GM12878 (cell line): Measurements from ENCODE around the gene ANK3. TPM values are rescaled to one million over a fixed set of nuclear protein-coding genes. Genes with fewer than 3 reads are reported as not detected.

Experiments
- ATAC-seq: fragments of 200-7000 bp; cut with Tn5 transposase; 3 replicates; pipeline ENCODE4 v1.9.1; 2020; ENCODE audit warnings: mild to moderate bottlenecking, moderate library complexity
- BruUV-seq: library from RNA; stranded (reverse); fragments of 400-500 nt; replicated peaks from 2 replicates; lab custom pipeline; 2021; lab: Mats Ljungman, UMichigan
- CTCF ChIA-PET: fragments of 300-600 bp; sonication (Branson Sonifier 250); formaldehyde crosslinking; extraction: SDS; loops from one replicate; lab custom pipeline; 2021; ENCODE audit warnings: inconsistent platforms; lab: Yijun Ruan, JAX
- POLR2A ChIA-PET: fragments of 350-600 bp; formaldehyde crosslinking; extraction: SDS; loops from one replicate; lab custom pipeline; 2021; ENCODE audit warnings: inconsistent platforms; lab: Charles Lee
- RAD21 ChIA-PET: fragments of 300-600 bp; sonication (Branson Sonifier 250); formaldehyde crosslinking; loops from one replicate; lab custom pipeline; 2023; ENCODE audit warnings: antibody characterized with exemption; ENCODE audit not compliant: unreplicated experiment; lab: Charles Lee
- SMC1A ChIA-PET: fragments of 300-600 bp; sonication (Branson Sonifier 250); formaldehyde crosslinking; loops from one replicate; lab custom pipeline; 2023; ENCODE audit not compliant: unreplicated experiment, uncharacterized antibody; lab: Charles Lee
- DNase-seq: peaks from one replicate; pipeline ENCODE4 v3.0.0-alpha.2; 2011; ENCODE audit warnings: low read depth, low spot score
- FAIRE-seq: peaks from 3 replicates; lab custom pipeline; 2011; peaks lifted over from hg19 to GRCh38; lab: Jason Lieb, UNC
- H2AFZ ChIP-seq: 2 replicates; pipeline ENCODE4 v1.6.0; 2011; ENCODE audit warnings: low read depth, low read length, control low read depth; ENCODE audit not compliant: control insufficient read depth
- H3K27ac ChIP-seq: 2 replicates; pipeline ENCODE4 v1.5.1; 2011; ENCODE audit warnings: control low read depth; ENCODE audit not compliant: control insufficient read depth, insufficient read depth
- H3K27me3 ChIP-seq, 2 experiments: replicated peaks in 1 of 2; 2 replicates each; pipeline versions ENCODE4 v1.6.0 to v1.6.1; 2011; ENCODE audit warnings: low read length in 1 of 2; ENCODE audit not compliant: control insufficient read depth in 2 of 2, insufficient read depth in 2 of 2
- H3K36me3 ChIP-seq, 2 experiments: 2 replicates each; pipeline ENCODE4 v1.5.1; 2011; ENCODE audit warnings: low read length in 1 of 2; ENCODE audit not compliant: control insufficient read depth in 2 of 2, insufficient read depth in 2 of 2
- H3K4me1 ChIP-seq: 2 replicates; pipeline ENCODE4 v1.6.1; 2011; ENCODE audit warnings: mild to moderate bottlenecking, low read length, moderate library complexity, mixed read lengths; ENCODE audit not compliant: control insufficient read depth, insufficient read depth
- H3K4me2 ChIP-seq: 2 replicates; pipeline ENCODE4 v1.6.0; 2011; ENCODE audit warnings: control low read depth; ENCODE audit not compliant: control insufficient read depth, insufficient read depth
- H3K4me3 ChIP-seq: fragments of 200-600 bp; sonication (generic); 2 replicates; pipeline ENCODE4 v1.5.1; 2016
- H3K79me2 ChIP-seq: 2 replicates; pipeline ENCODE4 v1.6.0; 2011; ENCODE audit warnings: low read length; ENCODE audit not compliant: control insufficient read depth, insufficient read depth
- H3K9ac ChIP-seq: 2 replicates; pipeline ENCODE4 v1.8.0; 2011; ENCODE audit warnings: low read length, control low read depth, mixed read lengths; ENCODE audit not compliant: control insufficient read depth, insufficient read depth
- H3K9me3 ChIP-seq: replicated peaks from 3 replicates; pipeline ENCODE4 v1.5.1; 2011; ENCODE audit warnings: mild to moderate bottlenecking, low read length; ENCODE audit not compliant: control insufficient read depth, insufficient read depth
- H4K20me1 ChIP-seq: 2 replicates; pipeline ENCODE4 v1.6.0; 2011; ENCODE audit not compliant: control insufficient read depth, insufficient read depth
- BACH1 ChIP-seq: fragments of 450-650 bp; IDR thresholded peaks from 2 replicates; pipeline ENCODE4 v1.6.1; 2017; ENCODE audit warnings: mild to moderate bottlenecking, borderline replicate concordance
- CBX5 ChIP-seq: sonication (generic); IDR thresholded peaks from 2 replicates; pipeline ENCODE4 v1.6.1; 2016; ENCODE audit warnings: low read depth, moderate library complexity, mild to moderate bottlenecking, inconsistent platforms
- HDAC2 ChIP-seq: fragments of 200-600 bp; sonication (generic); IDR thresholded peaks from 2 replicates; pipeline ENCODE4 v1.6.1; 2017
- JUND ChIP-seq: IDR thresholded peaks from 2 replicates; pipeline ENCODE4 v1.6.1; 2012; ENCODE audit warnings: low read depth, mild to moderate bottlenecking, low read length, improper control_type of control experiment, moderate library complexity
- NR2C2 ChIP-seq: IDR thresholded peaks from 2 replicates; pipeline ENCODE4 v1.6.1; 2011; ENCODE audit warnings: borderline replicate concordance, low read depth; ENCODE audit not compliant: control insufficient read depth, insufficient read length
- TCF3 ChIP-seq: IDR thresholded peaks from 2 replicates; pipeline ENCODE4 v1.6.1; 2012; ENCODE audit warnings: low read depth, mild to moderate bottlenecking, low read length, borderline replicate concordance; ENCODE audit not compliant: insufficient read depth
- ZBED1 ChIP-seq: IDR thresholded peaks from 2 replicates; pipeline ENCODE4 v1.6.1; 2016; ENCODE audit warnings: borderline replicate concordance
- WGBS: methylation state at CpG from one replicate; pipeline ENCODE4 v1.1.6; 2016; ENCODE audit warnings: low lambda C conversion rate; ENCODE audit not compliant: insufficient replicate concordance, insufficient coverage; ENCODE audit errors: missing lambda C conversion rate; 5-methylcytosine and 5-hydroxymethylcytosine counted together
- in situ Hi-C: fragments of 300-500 bp; cut with MboI; formaldehyde crosslinking; loops from 9 replicates; pipeline ENCODE4 v1.14.3; 2018; ENCODE audit warnings: mixed read lengths
- intact Hi-C: fragments of 100-400 bp; cut with micrococcal nuclease; formaldehyde crosslinking; loops from one replicate; pipeline ENCODE4 v1.14.2; 2022; ENCODE audit not compliant: unreplicated experiment
- polyA plus RNA-seq, 11 experiments: library from polyadenylated mRNA; depleted of rRNA in 4 of 11; unstranded in 6 of 11; stranded (reverse) in 5 of 11; fragments of >200 nt; fragmentation: Nextera tagmentation in 4 of 11; fragmentation: Illumina TruSeq in 1 of 11; extraction: Ambion mirVana in 4 of 11; extraction: Trizol in 1 of 11; gene quantifications; 1 replicate in 1 of 11; 2 replicates in 10 of 11; pipeline versions ENCODE4 v1.2.1 to v1.2.3, GENCODE V29; 2011 to 2016; ENCODE audit warnings: inconsistent platforms in 2 of 11, missing spikeins in 2 of 11, low read depth in 1 of 11
- total RNA-seq, 4 experiments: library from RNA; depleted of rRNA in 3 of 4; stranded (reverse); fragments of >200 nt in 3 of 4; fragmentation: Illumina TruSeq in 1 of 4; extraction: Trizol in 1 of 4; gene quantifications; 2 replicates each; pipeline versions ENCODE4 v1.2.1 to v1.2.3, GENCODE V29; 2013 to 2021

Gene ANK3
- total and polyA plus RNA-seq, 10 of the 15 experiments (the other 5 are each of a cell fraction or from before 2014, with no cell fraction given), result 0.06 to 0.82 (median 0.20) TPM; not detected in 2

- ChIA-PET SMC1A (no interaction called here), POLR2A (no interaction called here), RAD21 (no interaction called here), CTCF (interaction anchor here (0.7 kb wide), 1 partner anchor 645 kb away, joined by 3 read pairs; no protein-coding TSS in a partner anchor)
- H3K4me2 ChIP-seq, result no peak overlapping the region
- BruUV-seq, result no TSS peak
- DNase-seq (no peak), FAIRE-seq (no peak), ATAC-seq (no peak)
- no peak overlapping the region for H3K4me3 ChIP-seq
- TF ChIP-seq ZBED1, result no peak
- no peak for TF ChIP-seq BACH1
- H3K4me1 ChIP-seq, result no peaks in the 10 kb centered on the region
- no peaks in the 10 kb centered on the region for H4K20me1 ChIP-seq
- intact Hi-C loops (no loop called here), in situ Hi-C loops (no loop called here)
- no peaks in the 10 kb centered on the region for H3K79me2 ChIP-seq
- H3K9me3 ChIP-seq, result no peaks in the 10 kb centered on the region
- H3K27me3 ChIP-seq, result no peaks in the 10 kb centered on the region; a peak in 1 of 4 replicates
- H3K36me3 ChIP-seq, result no peaks in the 10 kb centered on the region
- 62% methylated on average over 6 of the region's 6 CpGs for WGBS
- no peak overlapping the region for H2AFZ ChIP-seq
- H3K9ac ChIP-seq, result no peak overlapping the region
- H3K27ac ChIP-seq, result no peak overlapping the region
Observed at GRCh38 chr10:60267802-60268201, 121.9 kb downstream of the ANK3 start.

- H3K9ac ChIP-seq, result no peak overlapping the region
- CTCF ChIA-PET, result interaction anchor here (0.6 kb wide), 1 partner anchor 370 kb away, joined by 3 read pairs; no protein-coding TSS in a partner anchor
- ATAC-seq, result no peak
- H3K4me1 ChIP-seq, result no peaks in the 10 kb centered on the region
- H3K36me3 ChIP-seq, result no peaks in the 10 kb centered on the region
- no peak overlapping the region for H3K27ac ChIP-seq
- SMC1A ChIA-PET, result no interaction called here
- H3K4me2 ChIP-seq, result no peak overlapping the region
- intact Hi-C loops (no loop called here), in situ Hi-C loops (no loop called here)
- no peaks in the 10 kb centered on the region for H4K20me1 ChIP-seq
- H3K79me2 ChIP-seq, result no peaks in the 10 kb centered on the region
- DNase-seq, result no peak
- 4% methylated on average over 1 of the region's 1 CpG for WGBS
- RAD21 ChIA-PET, result no interaction called here
- no peak overlapping the region for H2AFZ ChIP-seq
- FAIRE-seq, result no peak
- BruUV-seq, result no TSS peak
- H3K4me3 ChIP-seq, result no peak overlapping the region
- no peaks in the 10 kb centered on the region for H3K9me3 ChIP-seq
- POLR2A ChIA-PET, result no interaction called here
- TF ChIP-seq HDAC2 (no peak), NR2C2 (no peak), CBX5 (no peak), JUND (no peak), TCF3 (no peak)
- H3K27me3 ChIP-seq, result no peaks in the 10 kb centered on the region; a peak in 1 of 4 replicates
Observed at GRCh38 chr10:60266513-60266912, 123.2 kb downstream of the ANK3 start.
